ENCODE results near the gene TCF25. TPM values are rescaled to one million over a fixed set of nuclear protein-coding genes. Genes with fewer than 3 reads are reported as not detected.
"Not testable (repeated sequence)": the region's sequence is repeated elsewhere in the genome, so short reads cannot be mapped to it uniquely, and the experiment has no call there.

Gene TCF25
- total RNA-seq, 4 donors from 2014 or later, result 79.7 to 124 (median 101) TPM

GRCh38 chr16:89934611-89935553, 61.5 kb downstream of the TCF25 start:
- Histone ChIP-seq H3K4me3 (no peak overlapping the region), H3K36me3 (no peaks in the 10 kb centered on the region), H3K9me3 (no peaks in the 10 kb centered on the region), H3K27ac (no peak overlapping the region), H3K27me3 (peaks cover 0 to 7% (median 0%) of the 10 kb centered on the region in 4 donors), H3K4me1 (no peaks in the 10 kb centered on the region)
- DNase-seq, result no peak
- TF ChIP-seq POLR2A (IDR thresholded peaks at IDR 0.05), result no peak
- intact Hi-C loops (cut with DNase I), result no loop called here
- WGBS, 2 donors, result 92 to 93% methylated on average over 30 to 38 of the region's 61 CpGs

DNA sequence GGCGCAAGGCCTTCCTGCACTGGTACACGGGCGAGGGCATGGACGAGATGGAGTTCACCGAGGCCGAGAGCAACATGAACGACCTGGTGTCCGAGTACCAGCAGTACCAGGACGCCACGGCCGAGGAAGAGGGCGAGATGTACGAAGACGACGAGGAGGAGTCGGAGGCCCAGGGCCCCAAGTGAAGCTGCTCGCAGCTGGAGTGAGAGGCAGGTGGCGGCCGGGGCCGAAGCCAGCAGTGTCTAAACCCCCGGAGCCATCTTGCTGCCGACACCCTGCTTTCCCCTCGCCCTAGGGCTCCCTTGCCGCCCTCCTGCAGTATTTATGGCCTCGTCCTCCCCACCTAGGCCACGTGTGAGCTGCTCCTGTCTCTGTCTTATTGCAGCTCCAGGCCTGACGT, 62.2 kb downstream of the TCF25 start:
- H3K36me3 ChIP-seq; DNase-seq; intact Hi-C loops (cut with DNase I); H3K4me3 ChIP-seq; H3K27ac ChIP-seq; H3K4me1 ChIP-seq; H3K27me3 ChIP-seq; H3K9me3 ChIP-seq: not testable (repeated sequence)
- 88 to 89% methylated on average over 16 to 24 of the region's 27 CpGs for WGBS, 2 donors

- intact Hi-C loops (cut with DNase I), result no loop called here
- Histone ChIP-seq H3K27ac (no peak overlapping the region), H3K36me3 (no peaks in the 10 kb centered on the region), H3K9me3 (no peaks in the 10 kb centered on the region), H3K27me3 (peaks cover 0 to 7% (median 0%) of the 10 kb centered on the region in 4 donors), H3K4me1 (no peaks in the 10 kb centered on the region), H3K4me3 (no peak overlapping the region)
- no peak for TF ChIP-seq CTCF (IDR thresholded peaks at IDR 0.05)
- no peak for TF ChIP-seq POLR2A (IDR thresholded peaks at IDR 0.05)
- no peak for DNase-seq
- 50 to 82% methylated on average over 1 to 6 of the region's 13 CpGs for WGBS, 2 donors
Measured at GRCh38 chr16:89936034-89936433, 62.6 kb downstream of the TCF25 start.

GRCh38 chr16:89936508-89936907, 63.1 kb downstream of the TCF25 start:
- Histone ChIP-seq H3K4me1 (no peaks in the 10 kb centered on the region), H3K9me3 (no peaks in the 10 kb centered on the region), H3K36me3 (no peaks in the 10 kb centered on the region), H3K27me3 (peaks cover 0 to 7% (median 0%) of the 10 kb centered on the region in 4 donors), H3K27ac (no peak overlapping the region), H3K4me3 (no peak overlapping the region)
- TF ChIP-seq POLR2A (IDR thresholded peaks at IDR 0.05) (no peak), CTCF (IDR thresholded peaks at IDR 0.05) (no peak)
- WGBS, 2 donors, result 80% methylated on average over 1 of the region's 14 CpGs; no CpG with 5 or more reads in 1 of the 2 donors
- no peak for DNase-seq
- intact Hi-C loops (cut with DNase I), result no loop called here

GRCh38 chr16:89936981-89937380, 63.6 kb downstream of the TCF25 start:
- intact Hi-C loops (cut with DNase I), result no loop called here
- TF ChIP-seq CTCF (IDR thresholded peaks at IDR 0.05), result no peak
- TF ChIP-seq POLR2A (IDR thresholded peaks at IDR 0.05), result no peak
- 89 to 96% methylated on average over 16 to 19 of the region's 20 CpGs for WGBS, 2 donors
- H3K36me3 ChIP-seq, result no peaks in the 10 kb centered on the region
- H3K4me1 ChIP-seq, result no peaks in the 10 kb centered on the region
- no peak overlapping the region for H3K4me3 ChIP-seq
- no peaks in the 10 kb centered on the region for H3K9me3 ChIP-seq
- H3K27ac ChIP-seq, result no peak overlapping the region
- peaks cover 0 to 7% (median 0%) of the 10 kb centered on the region in 4 donors for H3K27me3 ChIP-seq
- DNase-seq, result no peak

DNA sequence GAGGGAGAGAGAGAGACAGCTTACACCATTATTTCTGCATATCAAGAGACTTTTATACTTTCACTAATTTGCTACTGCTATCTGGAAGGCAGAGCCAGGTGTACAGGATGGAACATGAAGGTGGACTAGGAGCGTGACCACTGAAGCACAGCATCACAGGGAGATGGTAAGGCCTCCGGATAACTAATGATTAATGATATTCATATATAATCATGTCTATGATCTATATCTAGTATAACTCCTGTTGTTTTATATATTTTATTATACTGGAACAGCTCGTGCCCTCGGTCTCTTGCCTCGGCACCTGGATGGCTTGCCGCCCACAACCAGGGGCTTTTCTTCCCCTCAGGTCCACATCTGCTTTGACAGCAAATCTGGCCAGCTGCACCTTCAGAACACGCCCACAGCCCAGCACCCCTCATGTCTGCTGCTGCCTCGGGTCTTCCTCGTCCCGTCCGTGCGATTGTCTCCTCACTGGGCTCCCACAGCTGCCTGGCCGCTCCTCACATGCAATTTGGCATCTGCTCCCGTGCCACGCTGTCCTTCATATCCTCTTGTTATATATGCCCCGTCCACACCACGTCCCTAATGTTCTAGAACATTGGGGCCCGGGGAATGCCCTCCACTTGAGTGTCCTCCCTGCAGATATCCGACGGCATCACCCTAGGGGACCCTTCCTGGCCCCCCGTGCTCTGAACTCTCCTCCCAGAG, 64.9 kb downstream of the TCF25 start:
- TF ChIP-seq CTCF (IDR thresholded peaks at IDR 0.05) (no peak), POLR2A (IDR thresholded peaks at IDR 0.05) (no peak)
- 63 to 76% methylated on average over 16 to 18 of the region's 21 CpGs for WGBS, 2 donors
- no peak for DNase-seq
- peaks cover 0 to 7% (median 0%) of the 10 kb centered on the region in 4 donors for H3K27me3 ChIP-seq
- intact Hi-C loops (cut with DNase I), result no loop called here
- H3K4me1 ChIP-seq, result no peaks in the 10 kb centered on the region
- H3K27ac ChIP-seq, result no peak overlapping the region
- no peaks in the 10 kb centered on the region for H3K9me3 ChIP-seq
- no peaks in the 10 kb centered on the region for H3K36me3 ChIP-seq
- H3K4me3 ChIP-seq, result no peak overlapping the region

Data from esophagus squamous epithelium (tissue), 5 donors.